HCT116 (cell line): ENCODE measurements around the gene ARHGAP19.

Experiments
- CTCF ChIP-seq, 3 experiments: fragments of 200-600 bp in 1 of 3; sonication (generic) in 1 of 3; IDR thresholded peaks in 2 of 3; conservative IDR thresholded peaks in 1 of 3; 2 replicates each; pipeline ENCODE4 v1.5.1; 2012 to 2017; ENCODE audit warnings: low read depth in 2 of 3, low read length in 2 of 3, antibody characterized with exemption in 1 of 3, borderline replicate concordance in 1 of 3, control low read depth in 1 of 3, mild to moderate bottlenecking in 1 of 3, mixed read lengths in 1 of 3, mixed run types in 1 of 3, moderate library complexity in 1 of 3; ENCODE audit not compliant: insufficient read depth in 1 of 3
- EGR1 ChIP-seq: IDR thresholded peaks from 2 replicates; pipeline ENCODE4 v1.6.1; 2012; ENCODE audit warnings: low read depth
- ELF1 ChIP-seq: IDR thresholded peaks from 2 replicates; pipeline ENCODE4 v1.6.1; 2012; ENCODE audit warnings: low read depth, borderline replicate concordance
- EZH2 ChIP-seq: fragments of 200-600 bp; sonication (generic); IDR thresholded peaks from 2 replicates; pipeline ENCODE4 v1.6.1; 2017; ENCODE audit warnings: antibody characterized with exemption, mixed run types
- REST ChIP-seq: IDR thresholded peaks from 2 replicates; pipeline ENCODE4 v1.6.1; 2012; ENCODE audit warnings: low read depth

DNA sequence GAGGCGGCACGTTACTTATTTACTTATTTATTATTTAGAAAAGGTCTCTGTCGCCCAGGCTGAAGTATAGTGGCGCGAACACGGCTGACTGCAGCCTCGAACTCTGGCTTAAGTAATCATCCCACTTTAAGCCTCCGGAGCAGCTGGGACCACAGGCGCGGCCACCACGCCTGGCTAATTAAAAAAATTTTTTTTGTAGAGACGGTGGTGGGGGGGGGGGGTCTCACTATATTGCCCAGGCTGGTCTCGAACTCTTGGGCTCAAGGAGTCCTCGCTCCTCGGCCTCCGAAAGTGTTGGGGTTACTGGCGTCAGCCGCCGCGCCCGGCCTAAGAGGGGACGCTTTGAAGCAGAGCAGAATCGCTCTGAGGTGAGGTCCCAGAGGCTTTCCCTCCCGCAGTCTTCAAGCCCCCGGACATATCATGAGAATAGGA, 42.8 kb upstream of the ARHGAP19 start:
- TF ChIP-seq EZH2, result no peak
- TF ChIP-seq CTCF (IDR thresholded peaks at IDR 0.05 in 2 of 3, conservative IDR thresholded peaks at IDR 0.05 in 1 of 3; ENCODE audit: borderline replicate concordance in 1 of 3, insufficient read depth in 1 of 3, low read depth in 2 of 3, low read length in 2 of 3), result no peak
- no peak for TF ChIP-seq EGR1
- no peak for TF ChIP-seq REST
- no peak for TF ChIP-seq ELF1
